ELF-1 (cell line): ENCODE measurements around the gene TMEM203.
A peak's percentile ranks its signal among the peaks of the same experiment; 100 is the strongest.

Source experiments
- DNase-seq: peaks from one replicate; pipeline ENCODE4 v3.0.0-alpha.2; 2016; ENCODE audit warnings: low read depth, low spot score

TMEM203 gene

DNA sequence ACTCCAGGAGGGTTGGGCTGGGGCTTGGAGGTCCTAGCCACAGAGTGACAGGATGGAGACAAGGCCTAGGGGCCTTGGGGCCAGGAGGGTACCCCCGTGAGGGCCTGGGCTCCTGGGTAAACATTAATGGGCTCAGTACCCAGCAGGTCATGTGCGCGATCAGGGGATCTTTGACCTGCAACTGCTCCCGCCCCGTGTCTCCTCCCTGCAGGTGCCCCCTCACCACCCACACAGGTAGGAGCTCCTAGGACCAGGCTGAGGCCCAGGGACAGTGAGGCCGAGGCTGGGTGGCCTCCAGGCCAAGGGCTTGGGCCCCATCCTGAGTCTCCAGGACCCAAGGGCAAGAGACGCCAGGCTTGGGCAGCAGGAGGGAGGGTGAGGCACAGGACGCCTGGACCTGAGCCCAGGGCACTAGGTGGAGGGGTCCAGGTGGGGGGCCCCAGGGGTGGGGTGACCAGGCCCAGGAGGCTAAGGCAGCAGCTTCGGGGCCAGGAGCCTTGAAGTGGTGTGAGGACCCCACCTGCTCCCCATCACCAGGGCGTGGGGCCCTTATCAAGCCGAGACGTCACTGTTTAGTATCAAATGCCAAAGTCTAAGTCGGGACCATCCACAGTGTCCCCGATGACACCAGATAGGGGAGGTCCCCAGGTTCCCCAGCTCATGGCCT, 25.4 kb upstream of the TMEM203 start, which contains the start of gene SLC34A3:
TSS of gene SLC34A3 (plus strand) at position 197 of the 667 bp plus-strand sequence. CDS start 802 bp downstream, outside the sequence.
- DNase-seq: no peak

GRCh38 chr9:137229903-137230704, 24.7 kb upstream of the TMEM203 start:
- no peak for DNase-seq

DNA sequence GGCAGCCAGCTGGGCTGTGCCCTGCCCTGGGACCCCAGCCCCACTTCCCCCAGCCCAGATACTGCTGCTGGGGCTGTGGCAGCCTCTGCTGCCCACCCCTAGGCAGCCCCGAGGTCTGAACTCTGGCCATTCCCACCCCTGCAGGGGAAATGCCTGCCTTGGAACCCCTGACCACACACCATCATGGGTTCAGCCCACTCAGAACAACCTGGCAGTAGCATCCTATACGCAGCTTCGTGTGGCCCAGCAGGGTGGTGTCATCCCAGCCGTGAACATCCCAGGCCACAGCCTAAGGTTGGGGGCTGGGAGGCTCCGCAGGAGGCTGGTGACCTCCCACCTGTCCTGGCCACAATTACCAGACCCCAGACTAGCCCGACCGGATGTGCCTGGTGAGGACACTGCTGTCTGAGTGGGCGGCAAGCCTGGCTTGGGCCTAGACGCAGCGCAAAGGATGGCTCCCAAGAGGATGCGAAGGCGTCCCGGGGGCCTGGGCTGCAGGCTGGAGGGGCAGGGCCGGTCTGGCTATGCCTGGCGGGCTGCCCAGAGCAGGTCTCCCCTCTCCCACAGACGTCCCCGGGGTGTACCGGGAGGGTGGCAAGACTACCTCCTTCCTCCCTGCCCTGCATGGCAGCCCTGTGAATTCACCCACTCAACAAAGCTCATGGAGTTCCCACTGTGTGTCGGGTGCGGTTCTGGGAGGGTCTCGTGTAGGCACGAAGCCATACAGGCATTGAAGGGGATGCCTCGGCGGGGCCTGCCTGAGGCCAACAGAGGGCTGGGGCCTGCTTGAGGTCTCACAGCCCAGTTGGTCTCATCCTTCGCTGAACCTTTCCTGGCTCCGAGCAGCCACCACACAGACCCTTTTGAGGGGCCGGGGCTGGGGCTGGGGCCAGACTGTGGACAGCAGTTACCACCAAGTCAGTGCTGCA, 23.8 kb upstream of the TMEM203 start:
- DNase-seq: no peak

- no peak for DNase-seq
Measured at GRCh38 chr9:137228506-137228967, 23.1 kb upstream of the TMEM203 start.

DNA sequence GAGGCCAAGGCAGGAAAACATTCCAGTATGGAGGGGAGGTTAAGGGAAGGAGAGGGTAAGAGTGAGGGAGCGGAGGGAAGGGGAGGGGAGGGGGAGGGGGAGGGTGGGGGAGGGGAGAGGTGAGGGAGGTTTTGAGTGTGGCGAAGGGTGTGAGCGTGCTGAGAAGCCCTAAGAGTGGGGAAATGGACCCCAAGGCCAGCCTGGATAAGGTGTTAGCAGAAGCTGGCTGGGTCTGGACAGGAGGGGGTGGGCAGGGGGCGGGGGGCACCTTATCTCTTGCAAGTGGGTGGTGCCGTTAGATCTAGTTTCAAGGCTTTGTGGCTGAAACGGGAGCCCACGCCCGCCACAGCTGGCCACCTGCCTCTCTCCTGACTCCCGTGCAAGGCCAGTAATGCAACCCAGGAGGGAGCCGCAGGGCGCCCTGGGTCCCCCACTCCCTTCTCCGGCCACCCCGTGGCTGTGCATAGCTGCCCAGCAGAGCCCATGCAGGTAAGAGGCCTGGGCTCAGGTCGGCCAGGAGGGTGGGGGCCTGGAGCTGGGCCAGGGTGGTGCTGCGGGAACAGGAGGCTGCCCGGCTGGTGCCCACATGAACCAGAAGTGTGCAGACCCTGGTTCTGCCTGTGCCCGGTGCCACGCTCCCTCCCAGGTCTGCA, 22.5 kb upstream of the TMEM203 start:
- no peak for DNase-seq

DNA sequence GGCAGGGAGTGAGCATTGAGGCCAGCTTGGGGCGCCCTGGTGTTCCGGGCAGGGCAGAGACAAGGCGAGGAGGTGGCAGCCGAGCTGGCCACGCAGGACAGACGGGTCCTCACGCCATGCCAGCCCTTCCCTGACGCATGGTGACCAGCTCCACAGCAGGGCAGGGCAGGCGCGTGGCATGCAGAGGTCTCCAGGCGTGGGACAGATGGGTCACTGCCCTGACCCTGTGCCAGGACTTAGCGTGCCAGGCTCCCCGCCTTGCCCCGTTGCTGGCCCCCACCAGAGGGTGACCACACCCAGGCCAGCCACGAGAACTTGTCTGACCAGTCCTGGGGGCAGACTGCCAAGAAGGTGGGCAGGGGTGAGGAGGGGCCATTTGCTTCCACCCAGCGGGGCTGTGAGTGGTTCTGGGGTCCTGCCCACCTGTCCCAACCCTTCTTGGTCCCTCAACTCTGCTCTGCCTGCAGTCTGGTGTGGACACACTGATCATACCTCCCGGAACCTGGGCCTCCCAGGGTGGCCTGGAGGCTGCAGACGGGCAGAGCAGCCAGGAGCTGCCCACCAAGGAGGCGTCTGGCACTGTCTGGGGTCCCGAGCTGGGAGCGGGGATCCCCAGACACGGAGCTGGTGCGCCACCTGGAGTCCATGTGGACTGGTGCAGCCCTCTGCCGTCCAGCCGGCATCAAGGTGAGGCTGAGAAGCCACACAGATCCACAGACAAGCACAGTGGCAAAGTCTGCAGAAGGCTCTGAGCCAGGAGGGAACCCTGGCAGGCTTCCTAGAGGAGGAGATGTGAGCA, 21.8 kb upstream of the TMEM203 start, which contains the start of gene RNF224:
TSS of gene RNF224 (plus strand) at position 449 of the 799 bp plus-strand sequence. CDS start 834 bp downstream, outside the sequence.
- DNase-seq: peak; percentile 87

GRCh38 chr9:137226338-137227053, 21.0 kb upstream of the TMEM203 start:
- no peak for DNase-seq

GRCh38 chr9:137225699-137226331, 20.4 kb upstream of the TMEM203 start:
- DNase-seq: no peak

GRCh38 chr9:137224830-137225694, 19.6 kb upstream of the TMEM203 start, which contains the start of gene CYSRT1:
Gene CYSRT1, plus strand, starts transcription at chr9:137225174. Its CDS starts 448 bp downstream, at chr9:137225622.
- DNase-seq: no peak

GRCh38 chr9:137223078-137223970, 17.9 kb upstream of the TMEM203 start:
- DNase-seq: peak; percentile 96

DNA sequence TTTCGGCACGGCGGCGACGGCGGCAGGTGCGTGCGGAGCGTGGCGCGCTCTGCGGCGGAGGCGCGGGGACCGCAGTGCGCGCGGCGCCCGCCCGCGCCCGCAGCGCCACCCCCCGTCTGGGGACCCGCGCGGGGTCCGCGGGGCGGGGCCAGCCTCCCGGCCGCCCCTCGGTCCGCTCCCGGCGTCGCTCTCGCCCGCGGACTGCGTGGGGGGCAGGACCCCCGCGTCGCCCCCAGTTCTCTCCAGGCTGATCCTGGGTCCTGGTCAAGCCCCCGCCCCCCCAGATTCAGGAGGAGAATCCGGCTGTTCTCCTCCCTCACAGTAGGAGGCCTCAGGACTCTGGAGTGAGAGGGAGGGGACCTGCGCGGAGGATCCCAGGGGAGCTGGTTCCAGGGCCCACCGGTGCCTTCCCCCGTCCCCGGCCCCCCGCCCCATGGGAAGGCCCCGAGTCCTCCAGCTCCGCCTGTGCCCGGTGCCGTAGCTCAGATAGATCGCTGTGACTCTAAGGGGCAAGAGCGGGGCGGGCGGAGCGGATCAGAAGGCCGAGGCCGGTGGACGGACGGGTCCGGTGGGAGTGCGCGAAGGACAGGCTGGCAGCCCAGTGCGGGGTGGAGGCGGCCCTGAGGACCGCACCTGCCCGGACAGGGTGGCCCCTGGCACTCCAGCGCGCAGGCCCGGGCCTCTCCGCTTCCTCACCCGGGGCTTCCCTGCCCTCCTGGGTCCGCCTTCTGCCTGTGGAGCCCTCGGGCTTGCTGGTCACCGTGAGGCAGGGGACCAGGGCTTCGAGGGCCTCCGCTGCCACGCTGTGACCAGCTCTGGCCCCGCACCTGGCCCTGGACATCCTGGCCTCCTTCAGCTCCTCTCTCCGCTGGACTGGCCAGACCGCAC, 17.0 kb upstream of the TMEM203 start, which contains the start of gene RNF208:
TSS of gene RNF208 (minus strand) at position 51 of the 888 bp plus-strand sequence. CDS start 1,028 bp downstream, outside the sequence.
- DNase-seq: no peak

GRCh38 chr9:137221506-137222111, 16.2 kb upstream of the TMEM203 start:
- DNase-seq: no peak

DNA sequence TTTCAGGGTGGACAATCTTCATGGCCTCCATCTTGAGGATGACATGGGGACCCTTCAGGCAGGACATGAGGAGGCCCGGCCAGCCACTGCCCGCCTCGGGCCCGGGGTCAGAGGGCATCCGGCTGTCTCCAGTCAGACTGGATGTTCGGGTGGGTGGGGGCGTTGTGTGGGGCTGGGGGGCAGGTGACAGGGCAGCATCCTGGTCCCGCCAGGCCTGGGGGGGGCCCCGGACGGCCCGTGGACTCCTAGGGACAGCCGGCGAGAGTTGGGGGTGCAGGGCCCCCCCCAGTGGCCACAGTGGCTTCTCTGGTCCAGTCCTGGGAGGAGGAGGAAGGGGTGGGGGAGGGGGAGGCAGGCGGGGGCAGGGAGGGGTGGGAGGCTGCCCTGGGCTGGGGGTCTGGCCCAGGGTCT, 15.7 kb upstream of the TMEM203 start:
- no peak for DNase-seq

GRCh38 chr9:137220317-137221094, 15.1 kb upstream of the TMEM203 start:
- no peak for DNase-seq
